GM06990 (cell line): ENCODE results near the gene MON1B.

Source experiments
- DNase-seq: peaks from one replicate; pipeline ENCODE4 v3.0.0-alpha.2; 2011; ENCODE audit not compliant: insufficient read length; ENCODE audit errors: extremely low read depth
- H3K27me3 ChIP-seq: replicated peaks from 2 replicates; pipeline ENCODE4 v1.6.0; 2011; ENCODE audit warnings: low read length; ENCODE audit not compliant: control insufficient read depth, insufficient read depth
- H3K36me3 ChIP-seq: 2 replicates; pipeline ENCODE4 v1.5.1; 2011; ENCODE audit warnings: low read length; ENCODE audit not compliant: control insufficient read depth, insufficient read depth
- H3K4me3 ChIP-seq: replicated peaks from 2 replicates; pipeline ENCODE4 v1.5.1; 2011; ENCODE audit warnings: low read depth, mild to moderate bottlenecking, control low read depth, low read length
- TF ChIP-seq, protein P1 (sequence below): IDR thresholded peaks from 2 replicates; pipeline ENCODE4 v1.5.1; 2011; ENCODE audit warnings: low read length, control low read depth, mild to moderate bottlenecking, inconsistent platforms; ENCODE audit not compliant: insufficient read depth, poor library complexity, severe bottlenecking

The MON1B gene

DNA sequence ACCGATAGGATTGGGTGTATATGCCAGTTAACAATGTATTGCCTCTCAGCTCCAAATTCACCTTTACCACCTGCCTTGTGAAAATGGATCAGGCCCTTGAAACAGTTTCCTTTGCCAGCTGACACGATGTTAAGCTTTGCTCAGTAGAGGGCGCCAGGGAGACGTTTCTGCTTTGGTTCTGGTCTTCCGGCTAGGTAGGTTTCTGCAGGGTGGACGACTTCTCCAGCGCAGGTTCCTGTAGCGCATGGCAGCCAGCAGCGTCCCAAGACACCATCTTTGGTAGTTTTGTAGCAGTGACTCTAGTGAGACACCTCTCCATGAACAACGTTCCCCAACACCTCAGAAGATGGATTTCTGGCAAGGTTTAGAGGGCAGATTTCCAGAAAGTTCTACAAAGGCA, 32.2 kb downstream of the MON1B start:
- Histone ChIP-seq H3K27me3 (no peaks in the 10 kb centered on the region), H3K4me3 (no peak overlapping the region), H3K36me3 (no peaks in the 10 kb centered on the region)
- no peak for DNase-seq
- TF ChIP-seq, protein P1, sequence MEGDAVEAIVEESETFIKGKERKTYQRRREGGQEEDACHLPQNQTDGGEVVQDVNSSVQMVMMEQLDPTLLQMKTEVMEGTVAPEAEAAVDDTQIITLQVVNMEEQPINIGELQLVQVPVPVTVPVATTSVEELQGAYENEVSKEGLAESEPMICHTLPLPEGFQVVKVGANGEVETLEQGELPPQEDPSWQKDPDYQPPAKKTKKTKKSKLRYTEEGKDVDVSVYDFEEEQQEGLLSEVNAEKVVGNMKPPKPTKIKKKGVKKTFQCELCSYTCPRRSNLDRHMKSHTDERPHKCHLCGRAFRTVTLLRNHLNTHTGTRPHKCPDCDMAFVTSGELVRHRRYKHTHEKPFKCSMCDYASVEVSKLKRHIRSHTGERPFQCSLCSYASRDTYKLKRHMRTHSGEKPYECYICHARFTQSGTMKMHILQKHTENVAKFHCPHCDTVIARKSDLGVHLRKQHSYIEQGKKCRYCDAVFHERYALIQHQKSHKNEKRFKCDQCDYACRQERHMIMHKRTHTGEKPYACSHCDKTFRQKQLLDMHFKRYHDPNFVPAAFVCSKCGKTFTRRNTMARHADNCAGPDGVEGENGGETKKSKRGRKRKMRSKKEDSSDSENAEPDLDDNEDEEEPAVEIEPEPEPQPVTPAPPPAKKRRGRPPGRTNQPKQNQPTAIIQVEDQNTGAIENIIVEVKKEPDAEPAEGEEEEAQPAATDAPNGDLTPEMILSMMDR, result peak; percentile 55

DNA sequence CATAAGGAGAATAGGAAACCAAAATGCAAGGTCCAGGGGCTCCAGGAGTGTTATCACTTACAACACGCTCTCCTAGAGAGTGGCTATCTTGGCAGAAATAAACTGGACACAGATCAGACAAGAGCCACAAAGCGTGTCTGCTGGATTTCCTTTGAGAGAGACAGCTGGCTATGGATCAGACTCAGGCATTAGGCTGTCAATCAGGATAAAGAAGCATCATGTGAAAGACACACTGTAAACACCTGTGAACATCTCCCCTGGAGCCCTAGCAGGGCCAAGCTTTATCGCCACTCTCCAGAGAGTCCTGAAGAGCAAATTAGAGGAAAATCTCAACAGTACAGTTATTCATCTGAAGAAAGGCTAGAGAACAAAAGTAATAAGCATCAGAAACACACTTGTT, 34.2 kb downstream of the MON1B start:
- no peaks in the 10 kb centered on the region for H3K27me3 ChIP-seq
- TF ChIP-seq, protein P1, result no peak
- no peak for DNase-seq

DNA sequence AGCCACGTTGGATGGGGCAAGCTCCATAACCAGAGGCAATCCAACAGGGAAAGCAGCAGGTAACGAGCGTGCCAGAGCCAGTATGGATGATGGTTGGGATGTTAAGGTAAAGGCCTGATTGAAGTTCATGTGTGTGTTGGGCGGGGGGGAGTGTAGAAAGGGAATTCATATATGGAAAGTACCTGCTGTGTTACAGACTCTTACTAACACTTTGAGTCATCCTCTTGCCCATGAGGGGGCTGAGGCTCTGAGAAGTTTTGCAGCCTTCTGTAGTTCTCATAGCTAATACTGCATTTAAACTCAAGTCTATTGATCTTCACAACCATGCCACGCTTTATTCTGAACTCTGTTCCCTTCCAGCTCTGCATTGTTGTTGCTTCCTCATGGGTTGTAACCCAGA, 36.8 kb downstream of the MON1B start:
- Histone ChIP-seq H3K4me3 (no peak overlapping the region), H3K27me3 (no peaks in the 10 kb centered on the region), H3K36me3 (no peaks in the 10 kb centered on the region)
- TF ChIP-seq, protein P1, result no peak
- DNase-seq, result no peak

More for the DNA sequence above, 34.2 kb downstream of the MON1B start:
- Histone ChIP-seq H3K4me3 (no peak overlapping the region), H3K36me3 (no peaks in the 10 kb centered on the region)

DNA sequence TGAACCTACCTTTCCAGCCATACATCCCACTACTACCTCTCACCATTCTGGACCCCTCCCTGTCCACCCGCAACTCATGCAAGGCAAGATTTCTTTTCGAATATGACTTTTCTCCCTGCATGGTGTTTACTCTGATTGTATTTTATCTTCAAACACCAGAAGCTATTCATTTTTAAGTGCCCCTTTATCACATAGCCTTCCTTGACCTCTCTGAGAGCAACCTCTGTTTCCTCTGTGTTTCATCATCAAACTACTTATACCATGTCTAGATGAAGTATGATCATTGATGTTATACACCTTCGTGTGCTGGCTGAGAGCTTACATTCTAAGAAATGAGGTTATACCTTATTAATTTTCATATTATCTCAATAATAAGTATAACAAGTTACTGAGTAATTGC, 40.1 kb downstream of the MON1B start:
- no peak overlapping the region for H3K4me3 ChIP-seq
- H3K36me3 ChIP-seq, result no peaks in the 10 kb centered on the region
- no peaks in the 10 kb centered on the region for H3K27me3 ChIP-seq
- TF ChIP-seq, protein P1, result no peak
- DNase-seq, result no peak

DNA sequence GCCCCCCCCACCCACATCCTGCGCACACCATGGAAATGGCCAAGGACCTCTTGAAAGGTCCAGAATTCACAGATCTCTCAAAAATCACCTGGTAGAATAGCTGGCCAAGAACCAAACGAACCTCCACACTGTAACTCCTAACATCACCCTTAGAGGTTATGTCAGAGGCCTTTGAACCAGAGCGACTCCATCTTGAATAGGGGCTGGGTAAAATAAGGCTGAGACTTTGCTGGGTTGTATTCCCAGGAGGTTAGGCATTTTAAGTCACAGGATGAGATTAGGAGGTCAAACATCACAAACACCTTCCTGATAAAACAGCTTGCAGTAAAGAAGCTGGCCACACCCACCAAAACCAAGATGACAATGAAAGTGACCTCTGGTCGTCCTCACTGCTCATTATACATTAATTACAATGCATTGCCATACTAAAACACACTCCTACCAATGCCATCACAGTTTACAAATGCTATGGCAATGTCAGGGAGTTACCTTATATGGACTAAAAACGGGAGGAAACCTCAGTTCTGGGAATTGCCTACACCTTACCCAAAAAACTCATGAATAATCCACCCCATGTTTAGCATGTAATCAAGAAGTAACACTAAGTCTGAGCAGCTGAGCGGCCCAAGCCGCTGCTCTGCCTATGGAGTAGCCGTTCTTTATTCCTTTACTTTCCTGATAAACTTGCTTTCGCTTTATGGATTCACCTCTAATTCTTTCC, 43.0 kb downstream of the MON1B start:
- H3K4me3 ChIP-seq, result no peak overlapping the region
- DNase-seq, result no peak
- TF ChIP-seq, protein P1, result no peak
- no peaks in the 10 kb centered on the region for H3K27me3 ChIP-seq
- H3K36me3 ChIP-seq, result no peaks in the 10 kb centered on the region

DNA sequence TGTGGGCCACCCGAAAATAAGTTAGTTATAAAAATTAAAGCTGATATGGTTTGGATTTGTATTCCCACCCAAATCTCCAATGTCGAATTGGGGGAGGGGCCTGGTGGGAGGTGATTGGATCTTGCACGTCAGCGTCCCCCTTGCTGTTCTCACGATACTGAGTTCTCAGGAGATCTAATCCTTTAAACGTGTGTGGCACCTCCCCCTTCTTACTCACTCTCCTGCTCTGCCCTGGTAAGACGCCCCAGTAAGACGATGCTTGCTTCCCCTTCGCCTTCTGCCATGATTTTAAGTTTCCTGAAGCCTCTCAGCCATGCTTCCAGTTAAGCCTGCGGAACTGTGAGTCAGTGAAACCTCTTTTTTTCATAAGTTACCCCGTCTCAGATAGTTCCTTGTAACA, 43.6 kb downstream of the MON1B start:
- Histone ChIP-seq H3K27me3 (no peaks in the 10 kb centered on the region), H3K4me3 (no peak overlapping the region)
- no peak for DNase-seq

More for the DNA sequence above, 43.6 kb downstream of the MON1B start:
- H3K36me3 ChIP-seq, result no peaks in the 10 kb centered on the region
- TF ChIP-seq, protein P1, result no peak
